Transverse colon (tissue), 4 donors: ENCODE data around the gene C14orf119.

ENCODE experiments used
- CTCF ChIP-seq, 5 experiments: fragments of 200-600 bp in 3 of 5; fragments of 450-650 bp in 2 of 5; sonication (generic) in 3 of 5; IDR thresholded peaks; 1 replicate in 2 of 5; 2 replicates in 3 of 5; pipeline ENCODE4 v1.5.1; 2016 to 2017; ENCODE audit warnings: antibody characterized with exemption in 5 of 5, inconsistent platforms in 3 of 5, mild to moderate bottlenecking in 2 of 5, moderate library complexity in 1 of 5
- EP300 ChIP-seq: sonication (generic); formaldehyde crosslinking; IDR thresholded peaks from one replicate; pipeline ENCODE4 v1.6.1; 2017; ENCODE audit warnings: antibody characterized with exemption, low read depth
- POLR2A ChIP-seq: fragments of 450-650 bp; IDR thresholded peaks from one replicate; pipeline ENCODE4 v1.6.1; 2016; ENCODE audit warnings: antibody characterized with exemption, mild to moderate bottlenecking, moderate library complexity
- POLR2AphosphoS5 ChIP-seq, 3 donors: sonication (generic); formaldehyde crosslinking; IDR thresholded peaks; one replicate each; pipeline ENCODE4 v1.6.1; 2016; ENCODE audit warnings: antibody characterized with exemption in 3 of 3

- TF ChIP-seq POLR2A = no peak
- TF ChIP-seq EP300 = no peak
- no peak for TF ChIP-seq CTCF (IDR thresholded peaks at IDR 0.05)
- TF ChIP-seq POLR2AphosphoS5 (IDR thresholded peaks at IDR 0.05) = no peak
Observed at GRCh38 chr14:23131482-23131881, 36.2 kb downstream of the C14orf119 start.
